ENCODE measurements around the gene NDEL1.

DNA sequence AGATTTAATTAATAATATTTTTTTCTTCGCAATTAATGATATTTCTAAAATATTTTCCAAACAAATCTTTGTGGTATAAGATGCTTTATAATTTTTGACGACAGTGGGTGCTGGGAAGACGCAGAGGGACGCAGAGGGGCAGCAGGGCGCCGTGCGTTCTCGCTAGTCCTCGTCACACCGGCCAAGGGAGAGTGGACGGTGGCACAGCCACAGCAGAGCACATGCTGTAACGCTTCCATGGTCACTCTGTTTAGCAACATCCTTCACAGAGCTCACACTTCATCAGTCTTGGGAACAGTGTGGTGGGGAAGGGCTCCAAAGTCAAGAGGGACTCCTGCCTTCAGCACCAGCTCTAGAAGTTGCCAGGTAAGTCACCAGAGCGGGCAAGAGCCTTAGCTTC lies 60.4 kb downstream of the NDEL1 start:
- TF ChIP-seq OTX1 (CRISPR knock-in tag; IDR thresholded peaks at IDR 0.05) (no peak), RAD51 (IDR thresholded peaks at IDR 0.05; ENCODE audit: borderline replicate concordance, low read depth) (no peak), SNIP1 (IDR thresholded peaks at IDR 0.05; ENCODE audit: low read depth) (no peak), ZC3H11A (IDR thresholded peaks at IDR 0.05; ENCODE audit: low read depth, low read length) (no peak), ZNF134 (CRISPR knock-in tag; conservative IDR thresholded peaks at IDR 0.05) (no peak), USF2 (CRISPR knock-in tag; IDR thresholded peaks at IDR 0.05) (no peak), TRIM25 (IDR thresholded peaks at IDR 0.05; ENCODE audit: borderline replicate concordance) (no peak), ZNF655 (CRISPR knock-in tag; IDR thresholded peaks at IDR 0.05) (no peak), NR2F6 (CRISPR knock-in tag; IDR thresholded peaks at IDR 0.05) (no peak), SP2 (IDR thresholded peaks at IDR 0.05; ENCODE audit: extremely low read depth, low read depth, low read length, poor library complexity, severe bottlenecking) (no peak), TEAD4 (IDR thresholded peaks at IDR 0.05; ENCODE audit: low read length) (no peak), TEAD4 (CRISPR knock-in tag; IDR thresholded peaks at IDR 0.05; ENCODE audit: borderline replicate concordance) (no peak), NR2C1 (IDR thresholded peaks at IDR 0.05) (no peak), NR2C1 (tag; IDR thresholded peaks at IDR 0.05) (no peak), TAF9B (IDR thresholded peaks at IDR 0.05; ENCODE audit: partially characterized antibody) (no peak), ZBTB2 (IDR thresholded peaks at IDR 0.05) (no peak)

Measured in K562 (cell line).